GM06990 (cell line): ENCODE measurements around the gene WNT2B.
A peak's percentile ranks its signal among the peaks of the same experiment; 100 is the strongest.

Experiments used
- DNase-seq: peaks from one replicate; pipeline ENCODE4 v3.0.0-alpha.2; 2011; ENCODE audit not compliant: insufficient read length; ENCODE audit errors: extremely low read depth
- H3K27me3 ChIP-seq: replicated peaks from 2 replicates; pipeline ENCODE4 v1.6.0; 2011; ENCODE audit warnings: low read length; ENCODE audit not compliant: control insufficient read depth, insufficient read depth
- H3K36me3 ChIP-seq: 2 replicates; pipeline ENCODE4 v1.5.1; 2011; ENCODE audit warnings: low read length; ENCODE audit not compliant: control insufficient read depth, insufficient read depth
- H3K4me3 ChIP-seq: replicated peaks from 2 replicates; pipeline ENCODE4 v1.5.1; 2011; ENCODE audit warnings: low read depth, mild to moderate bottlenecking, control low read depth, low read length
- CTCF ChIP-seq: IDR thresholded peaks from 2 replicates; pipeline ENCODE4 v1.5.1; 2011; ENCODE audit warnings: low read length, control low read depth, mild to moderate bottlenecking, inconsistent platforms; ENCODE audit not compliant: insufficient read depth, poor library complexity, severe bottlenecking

Gene WNT2B

GRCh38 chr1:112501810-112502641 lies 6.7 kb upstream of the WNT2B start:
- Histone ChIP-seq H3K27me3 (peaks cover 2% of the 10 kb centered on the region), H3K36me3 (no peaks in the 10 kb centered on the region), H3K4me3 (peak overlapping the region; percentile 60)
- TF ChIP-seq CTCF, result peak; percentile 91
- DNase-seq, result peak; percentile 61

- no peak for DNase-seq
Measured at GRCh38 chr1:112502826-112503225, 5.9 kb upstream of the WNT2B start.

GRCh38 chr1:112504001-112504660 lies 4.6 kb upstream of the WNT2B start:
- TF ChIP-seq CTCF, result no peak
- peaks cover 2% of the 10 kb centered on the region for H3K27me3 ChIP-seq

More at GRCh38 chr1:112502826-112503225, 5.9 kb upstream of the WNT2B start:
- Histone ChIP-seq H3K36me3 (no peaks in the 10 kb centered on the region), H3K4me3 (no peak overlapping the region), H3K27me3 (peaks cover 2% of the 10 kb centered on the region)
- no peak for TF ChIP-seq CTCF

GRCh38 chr1:112504661-112505399 lies 3.9 kb upstream of the WNT2B start:
- H3K36me3 ChIP-seq, result no peaks in the 10 kb centered on the region
- no peak for DNase-seq
- no peak for TF ChIP-seq CTCF
- peaks cover 2% of the 10 kb centered on the region for H3K27me3 ChIP-seq
- no peak overlapping the region for H3K4me3 ChIP-seq

More at GRCh38 chr1:112504001-112504660, 4.6 kb upstream of the WNT2B start:
- no peaks in the 10 kb centered on the region for H3K36me3 ChIP-seq
- no peak for DNase-seq
- no peak overlapping the region for H3K4me3 ChIP-seq

- DNase-seq, result no peak
- no peak overlapping the region for H3K4me3 ChIP-seq
- peaks cover 2% of the 10 kb centered on the region for H3K27me3 ChIP-seq
- no peaks in the 10 kb centered on the region for H3K36me3 ChIP-seq
- TF ChIP-seq CTCF, result no peak
Measured at GRCh38 chr1:112505400-112505785, 3.4 kb upstream of the WNT2B start.
